ENCODE results near the gene WHRN. TPM values are rescaled to one million over a fixed set of nuclear protein-coding genes. Genes with fewer than 3 reads are reported as not detected.

Gene WHRN
- total and polyA plus RNA-seq, 2 donors, result 2.4 to 12.1 TPM

DNA sequence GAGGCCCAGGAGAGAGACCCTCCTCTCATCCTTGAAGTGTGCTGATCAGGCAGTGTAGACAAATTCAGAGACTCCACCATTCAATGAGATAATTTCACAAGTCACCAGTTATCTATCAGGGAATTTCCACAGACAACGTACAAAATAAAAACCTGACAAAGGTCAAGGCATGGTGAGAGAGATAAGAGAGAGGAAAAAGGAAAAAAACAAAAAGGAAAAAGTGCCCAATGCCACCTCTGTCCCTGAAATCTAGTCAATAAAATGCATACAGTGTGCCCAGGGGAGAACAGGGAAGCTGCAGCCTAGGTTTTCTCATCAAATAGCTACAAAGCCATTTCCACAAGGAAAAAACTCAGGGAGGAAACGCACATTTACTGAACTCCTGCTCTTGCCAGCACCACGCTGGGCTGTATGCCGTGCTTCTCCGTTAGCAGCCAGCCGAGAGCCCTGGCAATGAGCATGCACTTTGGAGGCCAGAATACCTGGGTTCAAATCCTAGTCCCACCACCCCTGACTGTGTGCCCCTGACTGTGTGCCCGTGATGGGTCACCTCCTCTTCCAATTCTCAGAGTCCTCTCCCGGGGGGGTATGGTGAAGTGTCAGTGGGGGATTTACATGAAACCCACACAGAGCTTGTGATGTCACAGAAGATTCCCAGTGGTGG is 11.6 kb downstream of the WHRN start:
- 67% methylated on average over 8 of the region's 8 CpGs for WGBS
- DNase-seq (ENCODE audit: extremely low spot score), result no peak
- no peak overlapping the region for H3K27ac ChIP-seq (ENCODE audit: low read depth)
- H3K36me3 ChIP-seq (ENCODE audit: insufficient read depth), result no peaks in the 10 kb centered on the region
- no peak overlapping the region for H3K4me3 ChIP-seq (ENCODE audit: low read depth, low read length)
- H3K4me1 ChIP-seq (ENCODE audit: insufficient read depth), result no peaks in the 10 kb centered on the region

DNA sequence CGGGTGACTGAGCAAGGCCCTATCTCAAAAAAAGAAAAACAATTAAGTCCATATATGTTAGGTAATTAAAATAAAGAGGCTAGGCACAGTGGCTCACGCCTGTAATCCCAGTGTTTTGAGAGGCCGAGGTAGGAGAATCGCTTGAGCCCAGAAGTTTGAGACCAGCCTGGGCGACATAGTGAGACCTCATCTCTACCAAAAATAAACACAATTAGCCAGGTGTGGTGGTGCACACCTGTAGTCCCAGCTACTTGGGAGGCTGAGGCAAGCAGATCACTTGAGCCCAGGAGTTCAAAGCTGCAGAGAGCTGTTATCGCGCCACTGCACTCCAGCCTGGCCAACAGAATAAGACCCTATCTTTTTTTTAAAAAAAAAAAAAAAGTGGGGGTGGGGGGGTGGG is 12.3 kb downstream of the WHRN start:
- no peaks in the 10 kb centered on the region for H3K36me3 ChIP-seq (ENCODE audit: insufficient read depth)
- 96% methylated on average over 7 of the region's 7 CpGs for WGBS
- no peaks in the 10 kb centered on the region for H3K4me1 ChIP-seq (ENCODE audit: insufficient read depth)
- no peak overlapping the region for H3K4me3 ChIP-seq (ENCODE audit: low read depth, low read length)
- no peak overlapping the region for H3K27ac ChIP-seq (ENCODE audit: low read depth)
- no peak for DNase-seq (ENCODE audit: extremely low spot score)

DNA sequence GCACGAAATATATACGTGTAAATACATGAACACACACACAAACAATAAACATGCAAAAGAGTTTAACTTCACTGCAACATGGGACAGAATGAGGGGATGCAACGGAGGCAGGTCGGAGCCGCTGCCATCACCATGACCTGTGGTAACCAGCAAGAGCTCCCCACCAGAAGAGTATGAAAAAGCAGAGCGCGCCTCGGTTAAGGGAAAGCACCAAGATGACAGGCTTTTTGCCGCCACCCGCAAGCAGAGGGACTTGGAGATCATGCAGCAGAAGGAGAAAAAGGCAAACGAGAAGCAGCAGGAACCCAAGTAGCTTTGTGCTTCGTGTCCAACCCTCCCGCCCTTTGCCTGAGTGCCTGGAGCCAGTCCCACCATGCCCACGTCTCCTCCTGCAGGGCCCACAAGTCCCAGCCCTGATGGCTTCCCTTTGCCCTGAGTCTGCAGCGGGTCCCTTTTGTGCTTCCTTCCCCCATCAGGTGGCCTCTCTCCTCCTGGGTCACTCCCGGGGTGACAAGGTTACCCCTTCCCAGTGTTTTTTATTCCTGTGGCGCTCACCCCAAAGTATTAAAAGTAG is 13.8 kb downstream of the WHRN start:
- H3K27ac ChIP-seq (ENCODE audit: low read depth), result no peak overlapping the region
- no peaks in the 10 kb centered on the region for H3K36me3 ChIP-seq (ENCODE audit: insufficient read depth)
- WGBS, result 86% methylated on average over 17 of the region's 17 CpGs
- H3K4me3 ChIP-seq (ENCODE audit: low read depth, low read length), result no peak overlapping the region
- DNase-seq (ENCODE audit: extremely low spot score), result no peak
- no peaks in the 10 kb centered on the region for H3K4me1 ChIP-seq (ENCODE audit: insufficient read depth)

- 93% methylated on average over 12 of the region's 12 CpGs for WGBS
- Histone ChIP-seq H3K27ac (ENCODE audit: low read depth) (no peak overlapping the region), H3K4me3 (ENCODE audit: low read depth, low read length) (no peak overlapping the region), H3K4me1 (ENCODE audit: insufficient read depth) (no peaks in the 10 kb centered on the region), H3K36me3 (ENCODE audit: insufficient read depth) (no peaks in the 10 kb centered on the region)
- DNase-seq (ENCODE audit: extremely low spot score), result no peak
These were observed 15.3 kb downstream of the WHRN start for GRCh38 chr9:114489928-114490327.

DNA sequence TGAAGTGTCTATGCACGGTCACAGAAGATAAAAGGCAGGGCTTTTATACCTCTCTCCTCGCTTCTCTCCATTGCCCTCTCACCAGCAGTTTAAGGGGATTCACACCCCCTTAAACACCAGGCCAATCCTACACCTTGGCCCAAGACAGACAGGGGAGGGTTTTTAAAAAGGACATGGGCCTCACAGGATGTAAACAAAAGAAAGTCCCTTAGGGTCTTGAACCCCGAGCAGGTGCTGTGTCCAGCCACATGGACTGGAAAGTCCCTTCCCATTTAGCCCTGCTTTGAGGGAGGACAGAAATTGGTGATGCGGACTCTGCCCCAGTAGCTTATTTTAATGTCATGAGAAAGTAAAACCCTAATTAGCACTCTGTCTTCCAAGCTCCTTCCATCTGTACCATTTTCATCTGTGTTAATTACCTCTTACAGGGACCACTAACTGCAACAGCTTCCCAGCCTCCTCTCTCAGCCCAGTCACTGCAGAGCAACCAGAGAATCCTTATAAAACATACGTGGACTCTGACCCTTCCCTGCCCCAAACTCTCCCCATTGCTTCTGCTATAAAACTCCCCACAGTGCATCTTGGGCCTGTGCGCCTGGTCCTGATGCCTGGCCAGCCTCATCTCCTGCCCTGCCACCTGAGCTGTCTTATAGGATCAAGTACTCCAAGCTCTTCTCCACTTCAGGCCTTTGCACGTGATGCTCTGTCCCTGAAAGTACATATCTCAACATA is 16.7 kb downstream of the WHRN start:
- no peaks in the 10 kb centered on the region for H3K4me1 ChIP-seq (ENCODE audit: insufficient read depth)
- no peak for DNase-seq (ENCODE audit: extremely low spot score)
- WGBS, result 70% methylated on average over 7 of the region's 7 CpGs
- no peak overlapping the region for H3K27ac ChIP-seq (ENCODE audit: low read depth)
- H3K4me3 ChIP-seq (ENCODE audit: low read depth, low read length), result no peak overlapping the region
- no peaks in the 10 kb centered on the region for H3K36me3 ChIP-seq (ENCODE audit: insufficient read depth)

DNA sequence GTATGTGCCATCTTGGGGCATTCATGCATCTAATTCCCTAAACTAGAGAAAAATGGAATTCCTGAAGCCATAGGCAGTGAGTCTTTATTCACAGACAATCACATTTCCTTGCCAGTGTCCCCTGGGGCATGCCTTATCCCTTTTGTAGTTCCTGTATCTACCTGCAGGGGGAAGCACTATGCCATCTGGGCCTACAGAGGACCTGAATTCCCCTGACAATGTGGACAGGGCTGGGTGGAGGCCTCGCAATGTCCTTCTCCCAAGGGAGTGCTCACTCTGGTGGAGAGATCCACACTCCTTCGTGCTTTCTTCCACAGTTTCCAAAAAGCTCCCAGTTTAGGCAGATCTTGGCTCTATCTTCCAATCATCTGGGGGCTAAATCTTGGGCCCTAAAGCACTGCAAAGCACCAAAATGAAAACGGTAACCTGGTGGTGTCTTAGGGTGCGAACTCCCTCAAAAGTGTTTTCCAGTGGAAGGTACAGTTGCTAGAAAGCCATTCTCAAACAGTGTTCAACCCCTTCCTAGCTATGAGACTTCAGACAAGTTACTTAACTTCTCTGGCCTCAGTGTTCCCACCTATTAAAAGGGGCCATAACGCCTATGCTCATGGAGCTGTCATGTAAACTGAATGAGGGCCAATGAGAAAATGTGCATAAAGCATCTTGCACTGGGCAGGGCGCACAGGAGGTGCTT is 17.5 kb downstream of the WHRN start:
- no peak for DNase-seq (ENCODE audit: extremely low spot score)
- 72% methylated on average over 6 of the region's 6 CpGs for WGBS
- no peaks in the 10 kb centered on the region for H3K4me1 ChIP-seq (ENCODE audit: insufficient read depth)
- no peaks in the 10 kb centered on the region for H3K36me3 ChIP-seq (ENCODE audit: insufficient read depth)
- no peak overlapping the region for H3K27ac ChIP-seq (ENCODE audit: low read depth)
- no peak overlapping the region for H3K4me3 ChIP-seq (ENCODE audit: low read depth, low read length)

DNA sequence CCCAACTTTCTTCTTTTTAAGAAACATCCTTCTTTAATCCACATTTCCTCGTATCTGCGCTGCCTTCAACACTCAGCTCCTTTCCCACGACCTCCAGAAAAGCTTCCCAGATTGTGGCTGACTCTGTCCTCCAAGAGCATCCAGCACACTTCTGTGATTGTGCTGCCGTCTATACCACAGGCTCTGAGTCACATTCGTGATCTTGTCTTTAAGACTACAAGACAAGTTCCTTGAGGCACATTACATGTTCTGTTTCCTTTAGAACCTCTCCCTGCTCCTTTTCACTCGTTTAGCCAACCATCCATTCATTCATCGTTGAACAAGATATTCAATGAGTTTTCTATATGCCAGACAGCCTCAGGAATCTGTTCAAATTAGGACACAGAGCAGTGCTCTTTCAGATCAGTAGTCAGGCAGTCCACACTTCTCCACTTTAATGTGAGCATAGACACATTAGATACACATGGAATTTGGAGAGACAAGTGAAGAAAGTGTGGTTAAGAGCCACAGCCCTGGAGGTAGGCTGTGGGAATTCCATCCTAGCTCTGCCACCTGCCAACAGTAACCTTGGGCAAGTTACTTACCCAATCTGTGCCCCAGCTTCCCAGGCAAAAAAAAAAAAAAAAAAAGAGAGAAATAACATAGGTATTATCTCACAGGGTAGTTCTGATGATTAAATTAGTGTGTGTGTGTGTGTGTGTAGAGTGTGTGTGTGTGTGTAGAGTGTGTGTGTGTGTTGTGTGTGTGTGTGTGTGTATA is 18.9 kb downstream of the WHRN start:
- Histone ChIP-seq H3K4me1 (ENCODE audit: insufficient read depth) (no peaks in the 10 kb centered on the region), H3K36me3 (ENCODE audit: insufficient read depth) (no peaks in the 10 kb centered on the region), H3K4me3 (ENCODE audit: low read depth, low read length) (no peak overlapping the region), H3K27ac (ENCODE audit: low read depth) (no peak overlapping the region)
- WGBS, result 82% methylated on average over 7 of the region's 7 CpGs
- DNase-seq (ENCODE audit: extremely low spot score), result no peak

GRCh38 chr9:114484854-114485443 is 20.3 kb downstream of the WHRN start:
- H3K4me1 ChIP-seq (ENCODE audit: insufficient read depth), result no peaks in the 10 kb centered on the region
- no peak overlapping the region for H3K27ac ChIP-seq (ENCODE audit: low read depth)
- DNase-seq (ENCODE audit: extremely low spot score), result no peak
- H3K4me3 ChIP-seq (ENCODE audit: low read depth, low read length), result no peak overlapping the region
- H3K36me3 ChIP-seq (ENCODE audit: insufficient read depth), result no peaks in the 10 kb centered on the region
- 80% methylated on average over 8 of the region's 8 CpGs for WGBS

GRCh38 chr9:114484215-114484853 is 20.9 kb downstream of the WHRN start:
- 65% methylated on average over 9 of the region's 9 CpGs for WGBS
- H3K4me1 ChIP-seq (ENCODE audit: insufficient read depth), result no peaks in the 10 kb centered on the region
- no peaks in the 10 kb centered on the region for H3K36me3 ChIP-seq (ENCODE audit: insufficient read depth)
- no peak overlapping the region for H3K27ac ChIP-seq (ENCODE audit: low read depth)
- DNase-seq (ENCODE audit: extremely low spot score), result no peak
- no peak overlapping the region for H3K4me3 ChIP-seq (ENCODE audit: low read depth, low read length)

GRCh38 chr9:114483499-114483898 is 21.8 kb downstream of the WHRN start:
- no peak overlapping the region for H3K27ac ChIP-seq (ENCODE audit: low read depth)
- DNase-seq (ENCODE audit: extremely low spot score), result no peak
- no peaks in the 10 kb centered on the region for H3K36me3 ChIP-seq (ENCODE audit: insufficient read depth)
- no peaks in the 10 kb centered on the region for H3K4me1 ChIP-seq (ENCODE audit: insufficient read depth)
- no peak overlapping the region for H3K4me3 ChIP-seq (ENCODE audit: low read depth, low read length)
- WGBS, result 93% methylated on average over 3 of the region's 3 CpGs

DNA sequence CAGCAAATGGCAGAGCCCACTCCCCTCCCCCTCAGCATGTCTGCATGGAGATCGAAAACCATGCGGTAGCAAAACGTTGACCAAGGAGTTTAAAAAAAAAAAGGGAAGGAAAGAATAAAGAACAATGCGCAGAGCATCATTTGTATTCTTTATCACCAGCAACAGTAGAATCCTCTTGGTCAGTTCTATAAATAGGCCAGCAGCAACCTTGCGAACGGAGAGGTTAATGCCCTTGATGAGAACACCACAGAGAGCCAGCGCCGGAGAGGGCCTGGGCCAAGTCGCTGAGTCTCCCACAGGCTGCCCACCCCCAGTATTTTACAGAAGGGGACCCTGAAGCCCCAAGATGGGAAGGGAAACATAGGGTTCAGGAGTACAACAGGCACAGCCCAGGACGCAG is 22.7 kb downstream of the WHRN start:
- Histone ChIP-seq H3K4me3 (ENCODE audit: low read depth, low read length) (no peak overlapping the region), H3K4me1 (ENCODE audit: insufficient read depth) (no peaks in the 10 kb centered on the region), H3K36me3 (ENCODE audit: insufficient read depth) (no peaks in the 10 kb centered on the region), H3K27ac (ENCODE audit: low read depth) (no peak overlapping the region)
- WGBS, result 52% methylated on average over 10 of the region's 10 CpGs
- DNase-seq (ENCODE audit: extremely low spot score), result no peak

DNA sequence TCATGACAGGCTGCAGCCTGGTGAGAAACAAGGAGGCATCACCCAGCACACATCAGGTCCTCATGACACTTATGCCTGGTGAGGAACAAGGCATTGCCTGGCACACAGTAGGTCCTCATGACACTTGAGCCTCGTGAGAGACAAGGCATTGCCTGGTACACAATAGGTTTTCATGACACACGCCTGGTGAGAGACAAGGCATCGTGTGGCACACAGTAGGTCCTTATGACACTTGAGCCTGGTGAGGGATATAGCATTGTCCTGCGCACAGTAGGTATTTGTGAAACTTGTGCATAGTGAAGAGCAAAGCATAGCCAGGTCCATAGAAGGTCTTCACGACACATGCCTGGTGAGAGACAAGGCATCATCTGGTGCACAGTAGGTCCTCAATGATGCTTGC is 23.5 kb downstream of the WHRN start:
- Histone ChIP-seq H3K4me3 (ENCODE audit: low read depth, low read length) (no peak overlapping the region), H3K27ac (ENCODE audit: low read depth) (no peak overlapping the region), H3K36me3 (ENCODE audit: insufficient read depth) (no peaks in the 10 kb centered on the region), H3K4me1 (ENCODE audit: insufficient read depth) (no peaks in the 10 kb centered on the region)
- 95% methylated on average over 5 of the region's 5 CpGs for WGBS
- DNase-seq (ENCODE audit: extremely low spot score), result no peak

All from urinary bladder (tissue), 4 donors.